GM19043 (cell line): ENCODE data around the gene GRAMD4.

Experiments used
- ATAC-seq: cut with Tn5 transposase; IDR thresholded peaks from one replicate; pipeline ENCODE4 v1.9.1; 2021; ENCODE audit warnings: low read depth; ENCODE audit not compliant: unreplicated experiment

The GRAMD4 gene

DNA sequence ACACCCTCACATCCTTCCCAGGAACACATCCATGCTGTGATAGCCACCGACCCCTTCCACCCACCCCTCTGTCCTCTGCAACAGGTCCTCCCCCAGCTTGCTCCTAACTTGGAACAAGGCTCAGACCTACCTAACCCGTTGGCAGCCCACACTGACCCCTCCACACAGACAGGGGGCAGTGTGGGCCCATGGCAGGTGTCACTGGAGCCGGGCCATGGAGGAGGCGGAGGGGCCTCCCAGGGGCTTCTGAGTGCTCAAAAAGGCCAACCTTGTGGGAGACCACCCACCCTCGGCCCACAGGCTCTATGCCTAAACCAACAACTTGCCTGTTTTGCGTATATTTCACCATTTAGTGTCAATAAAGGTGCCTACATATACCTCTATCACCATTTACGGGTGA lies 60.8 kb downstream of the GRAMD4 start:
- no peak for ATAC-seq

DNA sequence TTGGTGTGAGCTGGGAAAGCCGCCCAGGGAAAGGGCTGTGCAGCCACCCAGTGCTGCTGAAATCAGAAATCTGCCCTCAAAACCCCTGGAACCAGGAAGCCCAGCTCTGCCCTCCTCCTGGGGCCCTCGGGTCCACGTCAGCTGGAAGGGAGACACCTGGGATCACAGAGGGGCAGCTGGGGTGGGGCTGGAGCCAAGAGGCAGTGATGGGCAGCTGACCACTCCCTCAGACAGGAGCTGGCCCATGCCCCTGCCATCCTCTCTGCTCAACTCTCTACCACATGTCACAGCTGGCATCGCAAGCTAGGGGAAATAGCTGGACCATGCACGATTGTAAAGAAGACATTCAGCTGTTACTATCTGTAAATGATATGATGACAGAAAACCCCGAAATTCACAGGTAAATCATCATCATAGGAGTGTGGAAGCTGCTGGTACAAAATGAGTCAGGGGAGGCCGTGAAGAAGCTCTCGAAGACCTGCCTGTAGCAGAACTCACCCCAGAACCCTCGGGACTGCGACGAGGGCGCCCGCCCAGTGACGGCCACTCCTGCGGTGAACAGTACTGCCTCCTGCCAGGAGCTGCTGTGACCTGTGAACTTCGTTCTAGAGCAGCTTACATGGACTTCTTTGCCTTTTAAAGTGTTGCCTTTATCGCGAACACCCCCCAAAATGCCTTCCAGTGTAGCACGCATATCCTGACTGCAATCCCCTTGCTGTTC lies 62.0 kb downstream of the GRAMD4 start:
- ATAC-seq, result no peak

DNA sequence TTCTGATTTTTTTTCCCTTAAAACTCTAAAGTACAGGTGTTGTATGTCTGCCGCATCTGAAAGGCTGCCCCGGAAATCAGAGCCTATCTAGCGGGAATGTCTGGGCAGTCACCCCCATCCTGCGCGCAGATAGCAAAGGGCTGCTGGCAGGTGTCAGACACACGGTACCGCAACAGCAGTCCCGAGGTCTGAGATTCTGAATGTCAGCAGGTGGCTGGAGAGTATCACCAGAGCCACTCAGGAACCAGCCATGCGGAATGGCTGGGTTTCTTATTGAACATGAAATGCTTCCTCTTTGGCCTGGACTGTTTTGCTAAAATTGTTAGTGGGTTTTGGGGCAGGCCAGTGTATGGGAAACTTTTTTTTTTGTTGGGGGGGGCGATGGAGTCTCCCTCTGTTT lies 64.5 kb downstream of the GRAMD4 start:
- peak; percentile 77 for ATAC-seq

DNA sequence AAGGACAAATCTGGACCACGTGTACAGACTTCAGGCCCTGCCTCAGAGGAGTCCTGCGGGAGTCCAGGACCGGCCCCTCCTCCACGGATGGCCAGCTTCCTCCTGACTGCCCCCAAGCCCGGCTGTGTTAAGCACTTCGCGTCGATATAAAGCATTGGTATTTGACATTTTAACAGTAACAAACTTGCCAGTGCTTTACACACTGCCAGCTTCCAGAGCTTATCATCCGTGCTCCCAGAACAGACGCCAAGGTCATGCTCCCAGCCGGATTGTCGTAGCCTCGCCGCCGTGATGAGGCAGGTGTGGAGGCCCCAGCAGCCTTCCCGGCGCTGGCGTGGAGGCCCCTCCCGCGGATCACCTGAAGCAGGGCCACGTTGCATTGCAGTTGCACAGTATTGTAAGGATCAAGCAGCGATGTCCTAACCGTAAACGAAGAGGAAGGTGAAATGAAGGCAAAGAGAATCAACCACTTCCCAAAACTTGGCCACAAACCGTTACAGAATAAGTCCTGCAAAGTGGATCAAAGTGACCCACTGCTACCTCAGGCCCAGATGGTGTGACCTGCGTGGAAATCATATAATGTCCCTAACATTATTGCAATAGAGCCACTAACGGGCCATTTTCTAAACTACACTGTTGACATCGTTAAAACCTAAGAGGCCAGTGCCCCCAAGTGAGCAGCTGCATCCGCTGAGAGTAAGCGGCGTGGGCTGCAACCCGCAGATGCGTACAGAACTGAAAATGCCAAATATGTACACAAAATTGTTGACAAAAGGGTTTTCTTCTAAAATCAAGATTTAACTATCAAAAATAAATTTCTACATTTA lies 66.2 kb downstream of the GRAMD4 start:
- no peak for ATAC-seq

DNA sequence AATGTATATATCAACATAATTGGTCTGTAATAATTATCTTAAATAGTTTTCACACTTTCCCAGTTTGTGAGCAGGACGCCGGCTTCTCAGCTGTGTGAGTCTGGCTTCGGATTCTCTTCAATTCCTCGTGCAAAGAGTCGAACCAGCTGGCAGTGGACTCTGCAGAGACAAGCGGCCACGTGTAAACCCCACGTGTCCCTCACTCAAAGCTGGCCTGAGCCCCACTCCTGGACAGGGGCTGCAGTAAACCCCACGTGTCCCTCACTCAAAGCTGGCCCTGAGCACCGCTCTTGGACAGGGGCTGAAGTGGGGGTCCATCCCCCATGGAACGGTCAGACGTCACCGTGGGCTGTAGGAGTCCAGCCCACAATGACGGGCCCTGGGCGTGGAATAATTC lies 66.9 kb downstream of the GRAMD4 start:
- ATAC-seq, result no peak

DNA sequence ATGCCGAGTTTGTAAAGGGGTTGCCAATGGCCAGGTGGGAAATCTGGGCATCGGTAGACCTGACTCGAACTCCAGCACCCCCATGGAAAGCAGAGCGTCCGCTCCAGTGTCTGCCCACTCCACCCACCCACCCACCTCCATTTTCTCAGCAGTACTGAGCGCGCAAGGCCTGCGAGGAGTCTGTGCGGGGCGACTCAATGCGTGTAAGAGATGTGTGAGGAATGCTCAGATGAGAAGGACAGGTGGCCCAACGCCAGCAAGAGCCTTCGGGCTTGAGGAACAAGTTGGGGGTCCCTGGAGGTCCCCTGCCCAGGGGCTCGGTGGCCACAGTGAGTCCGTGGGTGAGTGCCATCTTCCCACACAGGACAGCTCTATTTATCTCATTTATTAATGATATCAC lies 67.3 kb downstream of the GRAMD4 start:
- no peak for ATAC-seq

DNA sequence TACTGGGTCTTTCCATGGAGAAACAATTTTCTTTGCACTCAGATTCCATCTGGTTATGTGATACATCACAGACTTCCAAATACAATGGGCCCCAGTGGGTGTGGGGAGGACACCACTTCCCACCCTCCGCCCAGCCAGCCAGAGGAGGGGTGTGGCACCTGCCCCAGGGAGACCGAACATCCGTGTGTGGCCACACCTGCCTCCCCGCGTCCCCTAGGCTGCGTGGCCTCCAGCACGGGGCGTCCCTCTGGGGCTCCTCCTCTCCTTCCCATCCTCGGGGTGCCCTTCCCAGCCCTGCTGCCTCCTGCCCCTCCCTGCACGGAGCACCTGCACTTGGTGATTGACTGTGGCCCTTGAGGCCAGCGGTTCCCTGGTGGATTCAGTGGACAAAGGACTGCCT lies 68.8 kb downstream of the GRAMD4 start:
- ATAC-seq, result no peak

DNA sequence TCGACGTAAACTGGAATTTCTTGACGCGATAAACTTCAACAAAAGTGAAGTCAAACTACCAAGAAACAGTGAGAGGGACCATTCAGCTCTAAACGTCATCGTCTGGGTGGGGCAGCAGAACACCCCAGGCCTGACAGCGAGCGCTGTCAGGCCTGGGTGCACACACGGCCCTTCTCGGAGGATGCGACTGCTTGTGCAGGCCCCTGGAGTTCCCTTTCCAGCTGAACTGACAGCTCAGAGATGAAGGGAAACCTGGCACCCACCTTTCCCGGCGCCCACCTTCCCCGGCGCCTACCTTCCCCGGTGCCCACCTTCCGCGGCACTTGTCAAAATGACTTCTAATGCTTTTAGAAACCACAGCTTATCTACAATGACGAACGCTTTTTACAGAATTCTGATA lies 70.0 kb downstream of the GRAMD4 start:
- no peak for ATAC-seq

DNA sequence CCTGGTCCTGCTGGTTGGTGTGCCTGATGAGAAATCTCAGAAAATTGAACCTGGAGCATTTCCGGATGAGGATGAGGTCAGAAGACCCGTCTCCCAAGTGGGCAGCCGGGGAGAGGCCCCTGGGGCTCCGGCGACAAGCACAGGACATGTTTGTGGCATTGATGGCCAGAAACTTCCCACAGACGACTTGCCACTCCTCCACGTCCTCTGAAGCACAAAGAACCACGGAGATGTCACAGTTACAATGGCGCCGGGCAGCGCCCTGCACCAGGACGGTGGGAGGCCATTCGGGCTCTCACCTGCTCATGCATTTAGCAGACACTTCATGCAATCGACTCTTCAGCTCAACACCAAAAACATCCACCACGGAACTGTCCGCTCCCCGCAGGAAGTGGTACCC lies 71.4 kb downstream of the GRAMD4 start:
- ATAC-seq, result no peak

DNA sequence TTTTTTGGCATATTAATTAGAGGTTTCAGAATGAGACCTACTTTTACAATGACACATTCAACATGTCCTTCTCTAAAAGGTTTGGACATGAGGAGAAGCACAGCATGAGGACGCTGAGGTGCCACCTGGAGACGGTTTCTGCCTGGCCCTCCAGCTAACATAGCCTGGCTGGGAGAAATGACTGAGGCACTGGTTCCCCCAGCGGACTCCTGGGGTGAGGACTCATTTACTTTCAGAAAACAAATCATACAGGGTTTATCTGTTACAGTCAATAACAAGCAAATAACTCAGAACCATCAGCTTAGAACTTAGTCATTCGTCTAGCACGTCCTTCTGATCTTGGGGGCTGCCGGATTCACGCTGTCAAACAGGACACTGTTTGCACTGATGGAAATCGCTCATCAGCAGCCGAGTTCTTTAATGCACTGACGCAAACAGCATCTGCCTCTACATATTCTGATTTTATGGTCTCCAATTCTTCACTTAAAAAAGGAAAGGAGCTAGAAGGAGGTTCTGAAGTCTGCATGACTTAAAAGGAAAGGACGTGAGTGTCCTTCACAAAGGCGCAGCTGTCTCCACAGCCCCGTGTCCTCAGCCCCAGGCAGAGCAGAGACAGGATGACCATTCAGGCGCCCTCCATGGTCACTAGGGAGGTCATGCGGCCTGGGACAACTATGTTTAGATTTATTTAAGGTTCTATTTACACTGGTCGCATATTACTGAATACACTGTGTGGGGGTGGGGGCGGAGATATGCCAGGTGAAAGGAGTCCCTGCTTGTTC lies 73.6 kb downstream of the GRAMD4 start:
- no peak for ATAC-seq

DNA sequence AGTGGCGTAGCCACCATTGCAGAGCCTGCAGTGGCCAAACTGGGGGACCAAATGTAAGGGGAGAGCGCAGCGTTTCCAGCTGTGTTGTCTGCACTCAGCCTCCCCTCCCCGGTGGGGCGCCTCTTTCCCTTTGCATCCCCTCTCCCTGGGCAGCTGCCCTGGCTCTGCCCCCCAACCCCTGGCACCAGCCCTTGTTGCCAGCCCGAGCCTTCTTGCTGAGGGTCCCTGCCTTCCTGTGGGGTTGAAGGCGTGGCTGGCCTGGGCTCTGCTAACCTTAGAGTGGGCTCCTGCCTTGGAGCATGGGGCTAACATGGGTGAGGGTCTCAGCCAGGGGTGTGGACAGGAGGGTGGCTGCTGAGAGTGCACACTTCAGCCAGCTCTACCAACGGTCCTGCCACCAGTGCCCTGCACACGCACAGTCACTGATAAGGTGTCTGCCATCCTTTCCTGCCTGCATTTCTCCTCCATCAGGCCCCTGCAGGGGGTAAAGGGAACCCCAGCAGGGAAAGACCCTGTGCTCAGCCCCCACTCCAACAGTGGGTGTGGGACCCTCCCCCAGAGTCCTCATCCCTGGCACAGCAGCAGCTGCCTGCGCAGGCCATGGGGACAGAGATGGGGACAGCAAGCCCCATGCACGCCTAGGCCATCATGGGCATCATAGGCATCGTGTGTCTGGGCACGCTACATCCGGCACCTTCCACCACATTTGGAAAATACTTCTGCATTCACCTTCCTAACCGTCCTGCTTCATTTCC lies 74.4 kb downstream of the GRAMD4 start:
- no peak for ATAC-seq

DNA sequence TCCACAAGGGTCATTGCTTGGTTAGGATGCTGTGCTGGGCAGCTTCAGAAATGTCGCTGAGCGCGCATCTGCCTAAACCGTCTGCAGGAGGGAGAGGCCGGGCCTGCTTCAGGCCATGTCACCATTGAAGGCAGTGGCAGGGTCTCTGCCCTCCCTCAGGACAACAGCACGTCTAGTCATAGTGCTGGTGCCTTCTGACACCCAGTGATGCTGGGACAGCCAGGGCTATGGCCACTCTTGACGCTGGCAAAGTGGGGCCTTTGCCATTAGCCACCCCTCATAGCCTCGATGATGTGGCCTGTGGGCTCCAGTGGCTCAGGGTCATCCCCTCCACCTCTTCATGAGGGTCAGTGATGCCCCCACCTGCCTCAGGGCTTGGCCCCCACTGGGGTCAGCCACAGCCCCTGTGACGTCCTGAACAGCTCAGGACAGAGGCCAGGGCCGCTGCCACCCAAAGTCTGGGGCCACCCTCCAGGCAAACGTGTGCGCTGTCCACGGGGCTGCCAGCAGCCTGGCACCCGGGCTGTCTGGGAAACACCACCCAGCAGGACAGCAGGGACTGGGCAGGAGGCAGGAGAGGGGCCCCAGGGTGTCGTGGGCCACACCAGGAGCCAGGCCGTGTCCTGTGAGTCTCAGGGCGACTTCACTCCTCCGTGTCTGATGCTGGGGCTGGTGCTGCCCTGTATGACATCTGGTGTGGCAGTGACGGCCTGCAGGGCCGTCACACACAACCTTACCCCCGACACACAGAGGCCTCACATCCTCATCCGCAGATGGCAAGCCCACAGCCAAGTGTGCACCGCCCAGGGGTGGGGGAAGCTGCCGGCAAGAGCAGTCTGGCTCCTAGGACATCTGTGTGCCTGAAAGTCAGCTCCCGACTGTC lies 75.4 kb downstream of the GRAMD4 start:
- ATAC-seq, result no peak

DNA sequence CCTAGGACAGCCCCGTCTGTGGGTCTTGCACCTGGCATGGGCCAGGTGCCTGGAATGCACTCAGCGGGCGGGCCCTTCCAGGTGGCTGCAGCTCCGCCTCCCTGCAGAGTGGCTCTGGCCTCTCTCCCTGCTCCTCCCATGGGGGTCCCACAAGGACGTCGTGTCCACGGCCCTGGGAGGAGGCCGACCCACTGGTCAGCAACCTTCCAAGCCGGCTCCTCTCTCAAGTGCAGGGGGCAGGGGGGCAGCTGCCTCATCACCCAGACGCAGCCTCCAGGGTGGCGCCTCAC lies 76.0 kb downstream of the GRAMD4 start:
- no peak for ATAC-seq

DNA sequence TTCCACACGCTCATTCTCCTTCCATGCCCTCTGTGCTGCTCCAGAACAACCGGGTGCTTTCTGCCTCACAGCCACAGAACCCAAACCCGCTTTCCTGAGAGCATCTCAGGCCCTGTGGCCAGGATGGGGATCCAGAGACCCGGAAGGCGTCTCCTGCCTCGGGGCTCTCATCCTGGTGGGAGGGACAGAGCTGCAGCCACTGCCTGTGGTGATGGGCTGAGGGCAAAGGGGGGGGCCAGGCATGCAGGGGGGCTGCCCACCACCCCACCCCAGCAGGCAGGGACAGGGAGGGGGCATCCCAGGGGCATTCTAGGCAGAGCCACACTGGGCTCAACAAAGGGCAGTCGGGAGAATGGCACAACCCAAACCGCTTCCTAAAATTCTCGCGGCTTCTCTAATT lies 76.4 kb downstream of the GRAMD4 start:
- no peak for ATAC-seq

DNA sequence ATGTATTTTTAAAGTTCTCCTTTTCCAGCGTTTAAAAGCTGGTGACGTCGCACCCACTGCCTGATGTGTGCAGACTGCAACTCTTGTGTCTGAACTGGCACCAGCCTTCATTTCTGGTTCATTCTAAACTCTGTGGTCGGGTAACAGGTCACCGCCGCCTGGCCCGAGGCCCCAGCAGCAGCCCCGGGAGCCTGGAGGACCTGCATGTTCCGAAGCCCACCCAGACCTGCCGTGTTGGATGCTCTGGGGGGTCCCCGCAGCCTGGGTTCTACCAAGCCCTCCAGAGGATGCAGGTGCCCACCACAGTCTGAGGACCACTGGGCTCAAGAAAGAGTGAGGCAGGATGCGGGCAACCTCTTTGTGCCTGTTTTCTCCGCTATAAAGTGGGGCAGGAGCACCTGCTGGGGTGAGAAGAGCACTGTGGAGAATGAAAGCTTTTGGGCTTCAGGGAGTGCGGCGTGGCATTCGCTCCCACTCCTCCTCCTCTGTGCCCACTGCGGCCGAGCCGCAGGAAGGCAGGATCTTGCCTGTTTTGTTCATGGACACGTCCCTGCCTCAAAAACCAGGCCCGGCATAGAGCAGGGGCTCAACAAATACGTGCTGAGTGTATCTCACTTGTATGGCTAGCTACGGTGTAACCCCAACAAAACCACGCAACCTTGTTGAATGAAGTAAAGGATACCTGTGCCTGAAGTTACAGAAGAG lies 77.8 kb downstream of the GRAMD4 start:
- ATAC-seq, result no peak

DNA sequence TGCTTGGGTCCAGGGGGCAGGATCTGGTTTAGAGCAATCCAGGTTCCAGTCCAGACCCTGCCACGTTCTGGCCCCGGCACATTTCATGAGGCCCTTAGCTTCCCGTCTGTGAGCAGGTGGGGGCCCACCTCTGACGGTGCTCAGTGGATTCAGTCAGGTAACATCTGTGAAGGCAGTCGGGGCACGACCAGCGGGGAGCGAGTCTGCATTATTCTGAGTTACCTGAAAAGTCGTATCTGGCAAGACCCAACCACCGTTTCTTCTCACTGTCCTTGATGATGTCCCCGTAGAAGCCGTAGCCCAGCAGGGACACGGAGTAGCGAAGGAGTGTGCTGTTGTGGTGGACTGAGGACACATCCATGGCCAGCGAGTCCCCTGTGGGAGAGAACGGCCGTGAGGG lies 78.9 kb downstream of the GRAMD4 start:
- no peak for ATAC-seq

DNA sequence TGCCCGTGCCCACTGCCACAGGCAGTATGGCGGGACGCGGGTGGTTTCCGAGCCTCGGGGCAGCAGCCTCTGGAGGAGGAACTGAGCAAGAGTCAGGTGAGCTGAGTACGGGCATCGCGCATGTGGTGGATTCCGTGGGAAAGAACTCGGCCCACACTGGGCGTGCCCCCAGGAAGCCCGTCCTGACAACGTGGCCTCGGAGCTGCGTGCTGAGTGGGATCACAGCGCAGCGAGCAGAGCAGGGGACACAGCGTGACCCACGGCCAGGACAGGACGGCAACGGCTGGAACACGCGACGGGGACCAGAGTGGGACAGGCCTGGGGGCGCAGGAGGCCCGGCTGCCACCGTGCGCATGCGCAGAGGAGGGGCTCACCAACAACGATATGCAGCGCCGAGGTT lies 81.1 kb downstream of the GRAMD4 start:
- no peak for ATAC-seq

DNA sequence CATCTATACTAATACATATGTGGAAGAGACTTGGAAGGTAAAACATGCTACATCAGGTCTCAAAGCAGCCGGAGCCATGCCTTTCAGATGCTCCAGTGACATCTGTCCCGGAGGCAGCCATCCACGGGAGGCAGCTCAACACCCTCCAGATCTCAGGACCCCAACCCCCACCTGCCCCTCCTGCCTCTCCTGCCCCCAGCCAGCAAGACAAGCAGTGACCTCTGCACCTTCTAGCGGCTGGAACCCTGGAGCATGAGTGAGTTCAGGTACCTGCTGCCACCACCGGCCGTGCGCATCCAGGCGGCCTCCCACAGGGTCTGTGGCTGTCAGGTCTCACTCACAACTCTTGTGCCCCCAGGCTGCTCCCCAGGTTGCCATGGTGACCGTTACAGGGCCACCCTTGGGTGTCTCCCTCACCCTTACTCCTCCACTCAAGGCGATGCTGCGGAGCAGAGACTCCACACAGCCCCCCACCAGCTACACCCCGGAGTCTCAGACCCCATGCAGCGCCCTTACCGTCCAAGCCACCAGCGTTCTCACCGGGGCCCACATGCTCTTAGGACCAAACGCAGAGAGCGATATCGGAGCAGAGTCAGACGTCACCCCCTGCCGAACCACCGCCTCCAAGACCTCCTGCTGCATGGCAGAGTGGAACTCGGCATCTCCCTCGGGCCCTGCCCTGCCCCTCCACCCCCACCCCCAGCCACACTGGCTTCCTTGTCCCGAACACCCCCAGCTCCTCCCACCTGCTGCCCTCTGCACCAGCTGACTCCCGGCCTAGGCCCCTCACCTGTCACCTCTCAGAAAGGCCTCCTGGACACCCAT lies 83.2 kb downstream of the GRAMD4 start:
- ATAC-seq, result no peak

DNA sequence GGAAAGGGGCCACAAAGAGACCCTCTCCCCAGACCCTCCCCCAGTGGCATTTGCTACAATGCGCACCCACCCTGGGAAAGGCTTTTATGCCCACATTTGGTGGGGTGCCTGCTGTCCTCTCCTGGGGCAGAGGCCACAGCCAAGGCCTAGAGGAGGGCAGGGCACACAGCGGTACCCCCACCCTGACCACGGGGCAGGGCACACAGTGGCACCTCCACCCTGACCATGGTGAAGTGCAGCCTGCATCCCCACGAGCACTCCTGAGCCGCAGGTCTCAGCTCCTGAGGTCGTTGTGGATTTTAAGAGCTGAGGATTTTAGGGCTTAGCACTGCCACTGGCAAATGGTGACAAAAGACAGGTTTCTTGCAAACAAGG lies 83.8 kb downstream of the GRAMD4 start:
- ATAC-seq, result no peak
